Endodermal cell (in vitro differentiated cells): ENCODE data around the gene NTRK3. TPM values are rescaled to one million over a fixed set of nuclear protein-coding genes. Genes with fewer than 3 reads are reported as not detected.

Experiments
- DNase-seq: peaks from one replicate; pipeline ENCODE4 v3.0.0-alpha.2; 2017
- H3K27ac ChIP-seq: 2 replicates; pipeline ENCODE4 v1.5.1; 2013; ENCODE audit warnings: mild to moderate bottlenecking, low read depth, low read length, moderate library complexity
- H3K27me3 ChIP-seq: 2 replicates; pipeline ENCODE4 v1.6.1; 2013; ENCODE audit warnings: mild to moderate bottlenecking, low read length, moderate library complexity; ENCODE audit not compliant: insufficient read depth, control insufficient read depth, poor library complexity, severe bottlenecking
- H3K36me3 ChIP-seq: 2 replicates; pipeline ENCODE4 v1.7.0; 2013; ENCODE audit warnings: mild to moderate bottlenecking, low read length, moderate library complexity; ENCODE audit not compliant: control insufficient read depth, insufficient read depth
- H3K4me1 ChIP-seq: one replicate; pipeline ENCODE4 v1.7.0; 2013; ENCODE audit warnings: low read length; ENCODE audit not compliant: control insufficient read depth, insufficient read depth
- H3K4me3 ChIP-seq: 2 replicates; pipeline ENCODE4 v1.5.1; 2013; ENCODE audit warnings: mild to moderate bottlenecking, low read length, moderate library complexity
- H3K9ac ChIP-seq: 2 replicates; pipeline ENCODE4 v1.6.1; 2013; ENCODE audit warnings: mild to moderate bottlenecking, low read length, moderate library complexity; ENCODE audit not compliant: poor library complexity, severe bottlenecking; ENCODE audit errors: extremely low read depth
- H3K9me3 ChIP-seq: 2 replicates; pipeline ENCODE4 v1.6.1; 2013; ENCODE audit warnings: mild to moderate bottlenecking, low read length, moderate library complexity; ENCODE audit not compliant: control insufficient read depth
- H3K27ac Mint-ChIP-seq: 2 replicates; pipeline ENCODE4 v1.8.0; 2020; ENCODE audit warnings: mixed read lengths
- H3K27me3 Mint-ChIP-seq: 2 replicates; pipeline ENCODE4 v1.8.0; 2021; ENCODE audit warnings: mild to moderate bottlenecking, mixed read lengths; ENCODE audit not compliant: insufficient read depth
- H3K36me3 Mint-ChIP-seq: 2 replicates; pipeline ENCODE4 v1.8.0; 2020; ENCODE audit warnings: low read depth, mixed read lengths
- H3K4me1 Mint-ChIP-seq: 2 replicates; pipeline ENCODE4 v1.8.0; 2020; ENCODE audit warnings: mixed read lengths
- H3K4me3 Mint-ChIP-seq: 2 replicates; pipeline ENCODE4 v1.8.0; 2020; ENCODE audit warnings: mild to moderate bottlenecking, moderate library complexity, mixed read lengths
- H3K9me3 Mint-ChIP-seq: 2 replicates; pipeline ENCODE4 v1.8.0; 2020; ENCODE audit warnings: mild to moderate bottlenecking, mixed read lengths
- CTCF ChIP-seq: fragments of 200-600 bp; sonication (generic); conservative IDR thresholded peaks from 2 replicates; pipeline ENCODE4 v1.5.0; 2021; ENCODE audit warnings: antibody characterized with exemption, mild to moderate bottlenecking
- WGBS, 2 experiments: methylation state at CpG; one replicate each; pipeline versions ENCODE4 v1.1.5 to v1.1.7; 2013; ENCODE audit warnings: missing lambda C conversion rate in 2 of 2, mixed read lengths in 1 of 2; ENCODE audit not compliant: insufficient coverage in 1 of 2, insufficient read length in 1 of 2; 5-methylcytosine and 5-hydroxymethylcytosine counted together
- total RNA-seq, 2 donors: library from RNA; stranded (reverse); fragmentation: NEBNext Ultra II Directional in 1 of 2; extraction: Animal tissue kit (Norgen Biotek cat#: 25700) in 1 of 2; gene quantifications; 2 replicates in 1 of 2; 3 replicates in 1 of 2; pipeline ENCODE4 v1.2.1, GENCODE V29; 2021

The NTRK3 gene
- total RNA-seq, 2 donors from 2014 or later: 0.11 to 0.86 TPM

GRCh38 chr15:87924433-87924832 lies 332.1 kb downstream of the NTRK3 start:
- H3K9me3 ChIP-seq: peaks cover 4% of the 10 kb centered on the region
- Mint-ChIP-seq H3K9me3 (peaks cover 1% of the 10 kb centered on the region), H3K36me3 (no peaks in the 10 kb centered on the region), H3K4me3 (no peak overlapping the region), H3K27me3 (peaks cover 6% of the 10 kb centered on the region), H3K27ac (peak overlapping the region; percentile 37), H3K4me1 (peaks cover 34% of the 10 kb centered on the region)
- WGBS, 2 experiments: 51 to 55% methylated on average over 1 of the region's 1 CpG
- TF ChIP-seq CTCF: no peak
- no peaks in the 10 kb centered on the region for H3K36me3 ChIP-seq
- H3K4me1 ChIP-seq: peaks cover 7% of the 10 kb centered on the region
- H3K27me3 ChIP-seq: no peaks in the 10 kb centered on the region
- no peak overlapping the region for H3K9ac ChIP-seq
- no peak overlapping the region for H3K27ac ChIP-seq
- no peak overlapping the region for H3K4me3 ChIP-seq
- DNase-seq: no peak

GRCh38 chr15:87919064-87919463 lies 337.5 kb downstream of the NTRK3 start:
- no peaks in the 10 kb centered on the region for H3K27me3 ChIP-seq
- H3K9me3 Mint-ChIP-seq: no peaks in the 10 kb centered on the region
- no peak overlapping the region for H3K27ac Mint-ChIP-seq
- H3K4me1 Mint-ChIP-seq: peaks cover 16% of the 10 kb centered on the region
- DNase-seq: no peak
- H3K9ac ChIP-seq: no peak overlapping the region
- H3K36me3 Mint-ChIP-seq: no peaks in the 10 kb centered on the region
- peaks cover 21% of the 10 kb centered on the region for H3K27me3 Mint-ChIP-seq
- 78 to 96% methylated on average over 1 to 3 of the region's 3 CpGs for WGBS, 2 experiments
- no peaks in the 10 kb centered on the region for H3K9me3 ChIP-seq
- no peak overlapping the region for H3K4me3 Mint-ChIP-seq
- TF ChIP-seq CTCF: no peak
- H3K36me3 ChIP-seq: no peaks in the 10 kb centered on the region
- no peak overlapping the region for H3K27ac ChIP-seq
- H3K4me1 ChIP-seq: peaks cover 7% of the 10 kb centered on the region
- no peak overlapping the region for H3K4me3 ChIP-seq

GRCh38 chr15:87917480-87917879 lies 339.1 kb downstream of the NTRK3 start:
- H3K27ac ChIP-seq: no peak overlapping the region
- TF ChIP-seq CTCF: no peak
- DNase-seq: no peak
- WGBS, 2 experiments: 71 to 75% methylated on average over 1 to 2 of the region's 2 CpGs
- H3K4me1 Mint-ChIP-seq: peaks cover 7% of the 10 kb centered on the region
- H3K27me3 Mint-ChIP-seq: peaks cover 31% of the 10 kb centered on the region
- H3K9me3 ChIP-seq: no peaks in the 10 kb centered on the region
- H3K36me3 Mint-ChIP-seq: no peaks in the 10 kb centered on the region
- no peaks in the 10 kb centered on the region for H3K36me3 ChIP-seq
- H3K4me3 ChIP-seq: no peak overlapping the region
- H3K9me3 Mint-ChIP-seq: no peaks in the 10 kb centered on the region
- no peaks in the 10 kb centered on the region for H3K27me3 ChIP-seq
- H3K4me1 ChIP-seq: peaks cover 4% of the 10 kb centered on the region
- H3K4me3 Mint-ChIP-seq: no peak overlapping the region
- no peak overlapping the region for H3K27ac Mint-ChIP-seq
- H3K9ac ChIP-seq: no peak overlapping the region
